ENCODE results near the gene ODAD2.

ODAD2 gene

DNA sequence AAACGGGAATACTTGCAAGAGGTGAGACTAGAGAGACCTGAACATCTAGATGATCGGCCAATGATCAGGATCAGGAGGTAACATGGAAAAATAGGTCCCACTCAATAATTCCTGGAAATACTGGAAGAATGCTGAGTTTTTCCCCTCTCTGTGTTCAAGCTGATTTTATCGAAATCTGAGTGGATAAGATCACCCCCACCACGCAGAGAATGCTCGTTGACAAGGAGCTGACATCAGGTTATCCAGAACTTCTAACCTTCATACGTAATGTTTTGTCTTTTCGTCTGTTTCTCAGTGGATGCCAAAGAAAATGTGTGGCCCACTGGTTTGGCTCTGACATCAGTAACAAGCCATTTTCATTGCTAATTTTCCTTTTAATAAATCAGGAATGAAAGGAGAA is 194.7 kb downstream of the ODAD2 start:
- no peak for DNase-seq (ENCODE audit: low read depth)
- TF ChIP-seq, protein P1, sequence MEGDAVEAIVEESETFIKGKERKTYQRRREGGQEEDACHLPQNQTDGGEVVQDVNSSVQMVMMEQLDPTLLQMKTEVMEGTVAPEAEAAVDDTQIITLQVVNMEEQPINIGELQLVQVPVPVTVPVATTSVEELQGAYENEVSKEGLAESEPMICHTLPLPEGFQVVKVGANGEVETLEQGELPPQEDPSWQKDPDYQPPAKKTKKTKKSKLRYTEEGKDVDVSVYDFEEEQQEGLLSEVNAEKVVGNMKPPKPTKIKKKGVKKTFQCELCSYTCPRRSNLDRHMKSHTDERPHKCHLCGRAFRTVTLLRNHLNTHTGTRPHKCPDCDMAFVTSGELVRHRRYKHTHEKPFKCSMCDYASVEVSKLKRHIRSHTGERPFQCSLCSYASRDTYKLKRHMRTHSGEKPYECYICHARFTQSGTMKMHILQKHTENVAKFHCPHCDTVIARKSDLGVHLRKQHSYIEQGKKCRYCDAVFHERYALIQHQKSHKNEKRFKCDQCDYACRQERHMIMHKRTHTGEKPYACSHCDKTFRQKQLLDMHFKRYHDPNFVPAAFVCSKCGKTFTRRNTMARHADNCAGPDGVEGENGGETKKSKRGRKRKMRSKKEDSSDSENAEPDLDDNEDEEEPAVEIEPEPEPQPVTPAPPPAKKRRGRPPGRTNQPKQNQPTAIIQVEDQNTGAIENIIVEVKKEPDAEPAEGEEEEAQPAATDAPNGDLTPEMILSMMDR (conservative IDR thresholded peaks at IDR 0.05; ENCODE audit: low read length) = no peak
- H3K4me3 ChIP-seq (ENCODE audit: low read length) = no peak overlapping the region

DNA sequence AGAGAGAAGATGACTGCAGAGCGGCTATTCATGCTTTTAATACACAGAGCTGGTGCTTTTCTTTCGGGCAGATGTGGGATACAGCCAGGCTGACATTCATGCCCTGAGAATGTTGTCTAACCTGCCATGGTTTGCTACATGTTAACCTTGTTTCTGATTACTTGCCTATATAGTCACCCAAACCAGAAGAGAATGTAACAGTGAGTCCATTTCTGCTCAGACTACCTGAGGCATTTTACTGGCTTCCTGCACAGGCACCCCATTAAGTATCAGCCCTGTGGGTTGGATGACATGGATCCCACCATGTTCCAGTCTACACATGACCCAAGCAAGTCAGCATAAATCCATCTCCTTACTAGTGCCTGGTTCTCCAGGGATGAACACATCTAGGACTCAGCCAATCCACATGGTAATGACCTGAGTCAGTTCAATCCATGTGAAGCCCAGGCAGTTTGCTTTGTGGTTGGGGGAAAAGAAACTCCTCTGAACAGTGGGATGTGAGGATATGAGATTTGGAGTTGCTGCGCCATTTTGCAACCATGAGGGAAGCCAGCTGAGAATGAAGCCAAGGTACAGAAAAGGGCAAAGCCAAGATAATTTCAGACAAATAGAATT is 197.6 kb downstream of the ODAD2 start:
- TF ChIP-seq, protein P1 (conservative IDR thresholded peaks at IDR 0.05; ENCODE audit: low read length) = no peak
- H3K4me3 ChIP-seq (ENCODE audit: low read length) = no peak overlapping the region
- no peak for DNase-seq (ENCODE audit: low read depth)

DNA sequence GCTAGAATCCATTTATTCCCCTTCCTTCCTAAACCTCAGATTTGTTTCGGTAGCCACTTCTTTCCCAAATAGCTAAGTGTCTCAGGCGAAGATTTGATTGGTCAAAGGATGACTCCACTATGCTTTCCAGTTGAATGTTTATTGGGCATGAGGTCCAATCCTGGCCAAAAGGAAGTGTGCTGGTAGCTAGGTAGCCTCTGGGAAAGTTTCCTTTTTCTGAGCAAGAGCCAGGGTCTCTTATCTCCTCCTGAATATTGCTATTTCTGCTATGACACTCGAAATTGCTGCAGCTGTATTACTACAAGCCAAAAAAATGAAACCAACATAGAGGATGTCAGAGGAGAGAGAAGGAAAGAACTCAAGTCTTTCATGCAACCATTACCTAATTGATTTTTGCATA is 199.8 kb downstream of the ODAD2 start:
- H3K4me3 ChIP-seq (ENCODE audit: low read length) = no peak overlapping the region
- TF ChIP-seq, protein P1 (conservative IDR thresholded peaks at IDR 0.05; ENCODE audit: low read length) = no peak
- no peak for DNase-seq (ENCODE audit: low read depth)

DNA sequence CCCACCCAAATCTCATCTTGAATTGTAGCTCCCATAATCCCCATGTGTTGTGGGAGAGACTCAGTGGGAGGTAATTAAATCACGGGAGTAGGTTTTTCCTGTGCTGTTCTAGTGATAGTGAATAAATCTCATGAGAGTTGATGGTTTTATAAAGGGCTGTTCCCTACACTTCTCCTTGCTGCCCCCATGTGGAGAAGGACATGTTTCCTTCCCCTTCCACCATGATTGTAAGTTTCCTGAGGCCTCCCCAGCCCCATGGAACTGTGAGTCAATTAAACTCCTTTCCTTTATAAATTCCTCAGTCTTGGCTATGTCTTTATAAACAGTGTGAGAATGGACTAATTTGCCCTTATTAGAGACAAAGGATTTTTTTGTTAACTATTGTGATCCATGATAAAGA is 204.7 kb downstream of the ODAD2 start:
- TF ChIP-seq, protein P1 (conservative IDR thresholded peaks at IDR 0.05; ENCODE audit: low read length) = peak; percentile 46

DNA sequence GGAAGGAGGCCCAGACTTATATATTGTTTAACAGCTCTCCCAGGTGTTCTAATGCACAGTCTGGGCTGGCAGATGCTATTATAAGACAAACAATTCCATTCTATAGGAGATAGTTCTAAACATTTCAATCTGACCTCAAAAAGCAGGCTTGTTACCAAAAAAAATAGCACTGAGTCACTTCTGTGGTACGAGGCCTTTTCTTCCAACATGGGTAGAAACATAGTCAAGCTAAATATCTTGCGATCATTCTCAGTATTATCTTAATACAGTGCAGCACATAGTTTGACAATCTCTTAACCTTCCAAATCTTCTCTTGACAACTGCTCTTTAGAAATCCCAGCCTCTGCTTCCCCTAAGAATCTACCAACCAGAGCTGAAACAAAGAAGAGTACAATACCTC is 206.7 kb downstream of the ODAD2 start:
- H3K4me3 ChIP-seq (ENCODE audit: low read length) = no peak overlapping the region
- TF ChIP-seq, protein P1 (conservative IDR thresholded peaks at IDR 0.05; ENCODE audit: low read length) = no peak
- peak; percentile 12 for DNase-seq (ENCODE audit: low read depth)

More for the DNA sequence above, 204.7 kb downstream of the ODAD2 start:
- DNase-seq (ENCODE audit: low read depth) = peak; percentile 26
- H3K4me3 ChIP-seq (ENCODE audit: low read length) = no peak overlapping the region

DNA sequence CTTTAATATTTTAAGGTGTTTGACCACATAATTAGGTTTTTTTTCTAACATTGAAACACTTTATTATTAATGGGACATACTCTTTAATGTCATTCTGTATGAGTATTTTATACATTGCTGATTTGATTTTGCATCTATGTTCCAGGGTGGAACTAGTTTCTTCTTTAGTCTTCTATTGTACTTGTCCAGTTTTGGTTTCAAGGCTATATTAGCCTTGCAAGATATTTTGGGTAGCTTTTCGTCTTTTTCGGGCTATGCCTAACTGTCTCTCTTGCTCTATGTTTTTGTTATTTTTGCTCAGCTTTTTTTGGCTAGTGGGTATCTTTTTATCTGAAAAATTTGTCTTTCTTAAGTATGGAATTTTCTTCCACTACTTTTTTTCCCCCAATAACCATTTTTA is 214.6 kb downstream of the ODAD2 start:
- TF ChIP-seq, protein P1 (conservative IDR thresholded peaks at IDR 0.05; ENCODE audit: low read length) = no peak
- no peak overlapping the region for H3K4me3 ChIP-seq (ENCODE audit: low read length)
- DNase-seq (ENCODE audit: low read depth) = no peak

DNA sequence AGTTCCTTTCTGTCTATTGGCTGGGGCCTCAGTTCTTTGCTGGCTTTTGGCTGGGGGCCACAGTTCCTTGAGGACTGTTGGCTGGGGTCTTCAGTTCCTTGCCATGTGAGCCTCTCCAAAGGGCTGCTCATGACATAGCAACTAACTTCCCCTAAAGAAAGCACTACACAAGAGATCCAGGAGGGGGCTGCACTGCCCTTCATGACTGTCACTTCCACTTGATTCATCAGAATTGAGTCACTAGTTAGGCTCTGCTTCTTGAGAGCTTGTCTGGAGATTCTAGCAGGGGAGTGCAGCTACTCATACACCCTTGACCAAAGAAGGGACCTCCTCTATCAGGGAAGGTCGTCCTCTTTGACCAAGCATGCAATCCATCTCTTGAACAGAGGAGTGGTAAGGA is 215.2 kb downstream of the ODAD2 start:
- TF ChIP-seq, protein P1 (conservative IDR thresholded peaks at IDR 0.05; ENCODE audit: low read length) = peak; percentile 51
- DNase-seq (ENCODE audit: low read depth) = peak; percentile 43
- H3K4me3 ChIP-seq (ENCODE audit: low read length) = no peak overlapping the region
